Glutamatergic neuron (in vitro differentiated cells): Measurements from ENCODE around the gene KRT77. TPM values are rescaled to one million over a fixed set of nuclear protein-coding genes. Genes with fewer than 3 reads are reported as not detected.

ENCODE experiments used
- DNase-seq: peaks from one replicate; pipeline ENCODE4 v3.0.0; 2022
- H3K27ac Mint-ChIP-seq: one replicate; pipeline ENCODE4 v1.8.0; 2020; ENCODE audit warnings: mild to moderate bottlenecking, mixed read lengths, inconsistent platforms; ENCODE audit not compliant: unreplicated experiment
- H3K27me3 Mint-ChIP-seq: one replicate; pipeline ENCODE4 v1.8.0; 2020; ENCODE audit warnings: mild to moderate bottlenecking, moderate library complexity, mixed read lengths, inconsistent platforms; ENCODE audit not compliant: unreplicated experiment
- H3K36me3 Mint-ChIP-seq: one replicate; pipeline ENCODE4 v1.8.0; 2020; ENCODE audit warnings: mild to moderate bottlenecking, mixed read lengths, inconsistent platforms; ENCODE audit not compliant: unreplicated experiment
- H3K4me1 Mint-ChIP-seq: one replicate; pipeline ENCODE4 v1.8.0; 2020; ENCODE audit warnings: mild to moderate bottlenecking, low read depth, mixed read lengths, inconsistent platforms; ENCODE audit not compliant: unreplicated experiment
- H3K4me3 Mint-ChIP-seq: one replicate; pipeline ENCODE4 v1.8.0; 2020; ENCODE audit warnings: mild to moderate bottlenecking, mixed read lengths, inconsistent platforms; ENCODE audit not compliant: unreplicated experiment
- H3K9me3 Mint-ChIP-seq: one replicate; pipeline ENCODE4 v1.8.0; 2020; ENCODE audit warnings: mild to moderate bottlenecking, moderate library complexity, mixed read lengths, inconsistent platforms; ENCODE audit not compliant: unreplicated experiment
- total RNA-seq: library from RNA; stranded (reverse); fragmentation: NEBNext Ultra II Directional; extraction: Animal tissue kit (Norgen Biotek cat#: 25700); gene quantifications from one replicate; pipeline ENCODE4 v1.2.1, GENCODE V29; 2021; ENCODE audit not compliant: unreplicated experiment
- TF ChIP-seq, protein P1 (sequence below): fragments of 200-600 bp; sonication (generic); IDR thresholded peaks from one replicate; pipeline ENCODE4 v1.5.0; 2021; ENCODE audit not compliant: partially characterized antibody, unreplicated experiment

Gene KRT77
- total RNA-seq, 1 donor from 2014 or later, result not detected

GRCh38 chr12:52641468-52641867 lies 61.9 kb downstream of the KRT77 start:
- Mint-ChIP-seq H3K4me3 (no peak overlapping the region), H3K36me3 (no peaks in the 10 kb centered on the region), H3K27ac (no peak overlapping the region), H3K9me3 (peaks cover 7% of the 10 kb centered on the region), H3K4me1 (no peaks in the 10 kb centered on the region), H3K27me3 (no peaks in the 10 kb centered on the region)
- DNase-seq, result no peak
- TF ChIP-seq, protein P1, sequence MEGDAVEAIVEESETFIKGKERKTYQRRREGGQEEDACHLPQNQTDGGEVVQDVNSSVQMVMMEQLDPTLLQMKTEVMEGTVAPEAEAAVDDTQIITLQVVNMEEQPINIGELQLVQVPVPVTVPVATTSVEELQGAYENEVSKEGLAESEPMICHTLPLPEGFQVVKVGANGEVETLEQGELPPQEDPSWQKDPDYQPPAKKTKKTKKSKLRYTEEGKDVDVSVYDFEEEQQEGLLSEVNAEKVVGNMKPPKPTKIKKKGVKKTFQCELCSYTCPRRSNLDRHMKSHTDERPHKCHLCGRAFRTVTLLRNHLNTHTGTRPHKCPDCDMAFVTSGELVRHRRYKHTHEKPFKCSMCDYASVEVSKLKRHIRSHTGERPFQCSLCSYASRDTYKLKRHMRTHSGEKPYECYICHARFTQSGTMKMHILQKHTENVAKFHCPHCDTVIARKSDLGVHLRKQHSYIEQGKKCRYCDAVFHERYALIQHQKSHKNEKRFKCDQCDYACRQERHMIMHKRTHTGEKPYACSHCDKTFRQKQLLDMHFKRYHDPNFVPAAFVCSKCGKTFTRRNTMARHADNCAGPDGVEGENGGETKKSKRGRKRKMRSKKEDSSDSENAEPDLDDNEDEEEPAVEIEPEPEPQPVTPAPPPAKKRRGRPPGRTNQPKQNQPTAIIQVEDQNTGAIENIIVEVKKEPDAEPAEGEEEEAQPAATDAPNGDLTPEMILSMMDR, result no peak

Other genes with a start within 250 kb of the KRT77 start
- gene KRT6C, start 229.7 kb downstream of the KRT77 start, total RNA-seq, result not detected
- not detected for gene KRT6A, start 210.3 kb downstream of the KRT77 start, total RNA-seq
- gene KRT5, start 183.1 kb downstream of the KRT77 start, total RNA-seq, result not detected
- gene KRT71, start 150.4 kb downstream of the KRT77 start, total RNA-seq, result not detected
- gene KRT74, start 129.7 kb downstream of the KRT77 start, total RNA-seq, result not detected
- gene KRT72, start 102.1 kb downstream of the KRT77 start, total RNA-seq, result not detected
- gene KRT73, start 85.0 kb downstream of the KRT77 start, total RNA-seq, result not detected
- gene KRT2, start 51.3 kb downstream of the KRT77 start, total RNA-seq, result not detected
- gene KRT1, start 23.1 kb downstream of the KRT77 start, total RNA-seq, result not detected
- not detected for gene KRT76, start 73.8 kb upstream of the KRT77 start, total RNA-seq
- not detected for gene KRT3, start 92.6 kb upstream of the KRT77 start, total RNA-seq
- gene KRT4, start 110.6 kb upstream of the KRT77 start, total RNA-seq, result not detected
- not detected for gene KRT79, start 130.8 kb upstream of the KRT77 start, total RNA-seq
- not detected for gene KRT78, start 145.5 kb upstream of the KRT77 start, total RNA-seq
- gene KRT8, start 201.6 kb upstream of the KRT77 start, total RNA-seq, result 14.0 TPM
- 1.3 TPM for gene KRT18, start 245.6 kb upstream of the KRT77 start, total RNA-seq